ENCODE measurements around the gene C17orf114.

GRCh38 chr17:4780325-4780955, 21.7 kb downstream of the C17orf114 start:
- TF ChIP-seq POLR2A (IDR thresholded peaks at IDR 0.05) (no peak), CTCF (IDR thresholded peaks at IDR 0.05) (no peak), POLR2AphosphoS5 (IDR thresholded peaks at IDR 0.05) (no peak)
